ENCODE measurements around the gene ZNF691. TPM values are rescaled to one million over a fixed set of nuclear protein-coding genes. Genes with fewer than 3 reads are reported as not detected.
"Not testable (repeated sequence)": the region's sequence is repeated elsewhere in the genome, so short reads cannot be mapped to it uniquely, and the experiment has no call there.

The ZNF691 gene
- polyA plus RNA-seq, result 1 to 10 TPM; 3.5 to 5.6 (median 4.2) TPM

- H3K27ac ChIP-seq (ENCODE audit: low read depth, low read length), result no peak within 1 kb of the TSS
Observed at GRCh38 chr1:42846257-42847110, at the start of gene ZNF691. Gene ZNF691 (plus strand): TSS chr1:42846613. CDS start chr1:42849659, 3,046 bp downstream.

GRCh38 chr1:42797414-42797813, 49.0 kb upstream of the ZNF691 start:
- WGBS, 3 donors, result 63 to 88% (median 86%) methylated on average over 3 of the region's 3 CpGs

More at GRCh38 chr1:42846257-42847110, at the start of gene ZNF691:
- 0% methylated on average over 48 to 50 of the region's 50 CpGs for WGBS, 3 donors

GRCh38 chr1:42797979-42798378, 48.4 kb upstream of the ZNF691 start:
- WGBS, 3 donors, result 82 to 92% (median 83%) methylated on average over 5 of the region's 5 CpGs
- no peak overlapping the region for H3K27ac ChIP-seq (ENCODE audit: low read depth, low read length)

More at GRCh38 chr1:42797414-42797813, 49.0 kb upstream of the ZNF691 start:
- no peak overlapping the region for H3K27ac ChIP-seq (ENCODE audit: low read depth, low read length)

GRCh38 chr1:42801832-42802473, 44.5 kb upstream of the ZNF691 start:
- no peak overlapping the region for H3K27ac ChIP-seq (ENCODE audit: low read depth, low read length)

GRCh38 chr1:42806171-42806570, 40.2 kb upstream of the ZNF691 start:
- no peak overlapping the region for H3K27ac ChIP-seq (ENCODE audit: low read depth, low read length)

More at GRCh38 chr1:42801832-42802473, 44.5 kb upstream of the ZNF691 start:
- WGBS, 3 donors, result 70 to 87% (median 78%) methylated on average over 8 of the region's 8 CpGs

GRCh38 chr1:42806593-42806992, 39.8 kb upstream of the ZNF691 start:
- H3K27ac ChIP-seq (ENCODE audit: low read depth, low read length), result no peak overlapping the region
- 88 to 92% (median 89%) methylated on average over 5 of the region's 5 CpGs for WGBS, 3 donors

GRCh38 chr1:42807056-42807668, 39.3 kb upstream of the ZNF691 start:
- no peak overlapping the region for H3K27ac ChIP-seq (ENCODE audit: low read depth, low read length)

- H3K27ac ChIP-seq (ENCODE audit: low read depth, low read length), result not testable (repeated sequence)
- 83 to 100% (median 100%) methylated on average over 1 to 3 of the region's 3 CpGs for WGBS, 3 donors
Observed at GRCh38 chr1:42814815-42815214, 31.6 kb upstream of the ZNF691 start.

- no peak overlapping the region for H3K27ac ChIP-seq (ENCODE audit: low read depth, low read length)
- 25 to 43% (median 27%) methylated on average over 7 of the region's 7 CpGs for WGBS, 3 donors
Observed at GRCh38 chr1:42815941-42816584, 30.4 kb upstream of the ZNF691 start.

GRCh38 chr1:42816585-42817439, 29.6 kb upstream of the ZNF691 start, which contains the start of the genes ERMAP and SVBP:
Gene ERMAP (plus strand): TSS chr1:42817122. CDS start chr1:42830449, 13,327 bp downstream.
Gene SVBP (minus strand): TSS chr1:42817397. CDS start chr1:42816544, 853 bp downstream.
- peak within 1 kb of the TSS; percentile 19 for H3K27ac ChIP-seq (ENCODE audit: low read depth, low read length)

GRCh38 chr1:42817440-42817767, 29.0 kb upstream of the ZNF691 start:
- WGBS, 3 donors, result 0 to 2% (median 0%) methylated on average over 13 of the region's 13 CpGs
- no peak overlapping the region for H3K27ac ChIP-seq (ENCODE audit: low read depth, low read length)

More at GRCh38 chr1:42816585-42817439, 29.6 kb upstream of the ZNF691 start, which contains the start of the genes ERMAP and SVBP:
- WGBS, 3 donors, result 1% methylated on average over 51 to 66 of the region's 66 CpGs

- no peak overlapping the region for H3K27ac ChIP-seq (ENCODE audit: low read depth, low read length)
- whole genome bisulfite sequencing, 3 donors, result 52 to 94% (median 91%) methylated on average over 3 of the region's 3 CpGs
Observed at GRCh38 chr1:42817976-42818375, 28.4 kb upstream of the ZNF691 start.

- H3K27ac ChIP-seq (ENCODE audit: low read depth, low read length), result no peak overlapping the region
- WGBS, 3 donors, result 71 to 78% (median 76%) methylated on average over 1 of the region's 1 CpG
Observed at GRCh38 chr1:42820813-42821212, 25.6 kb upstream of the ZNF691 start.

GRCh38 chr1:42821690-42822089, 24.7 kb upstream of the ZNF691 start:
- WGBS, 3 donors, result 94 to 100% (median 96%) methylated on average over 2 of the region's 2 CpGs

GRCh38 chr1:42822800-42823392, 23.5 kb upstream of the ZNF691 start:
- no peak overlapping the region for H3K27ac ChIP-seq (ENCODE audit: low read depth, low read length)
- 55 to 68% (median 57%) methylated on average over 2 of the region's 2 CpGs for WGBS, 3 donors

More at GRCh38 chr1:42821690-42822089, 24.7 kb upstream of the ZNF691 start:
- no peak overlapping the region for H3K27ac ChIP-seq (ENCODE audit: low read depth, low read length)

- H3K27ac ChIP-seq (ENCODE audit: low read depth, low read length), result no peak overlapping the region
- WGBS, 3 donors, result 92 to 98% (median 95%) methylated on average over 4 of the region's 4 CpGs
Observed at GRCh38 chr1:42824481-42825035, 21.9 kb upstream of the ZNF691 start.
